Measurements from ENCODE around the gene CPN1. TPM values are rescaled to one million over a fixed set of nuclear protein-coding genes. Genes with fewer than 3 reads are reported as not detected.

Gene CPN1
- total RNA-seq, 1 experiment from 2014 or later = not detected

- no peak overlapping the region for H3K27ac Mint-ChIP-seq
- no CpG with 5 or more reads among the region's 9 CpGs for WGBS (ENCODE audit: extremely low coverage, insufficient read length, low lambda C conversion rate)
- no peak overlapping the region for H2BK15ac ChIP-seq (ENCODE audit: low read depth, low read length)
- no peak overlapping the region for H3T11ph ChIP-seq (ENCODE audit: low read length)
- no peak overlapping the region for H4K5ac ChIP-seq (ENCODE audit: insufficient read length, low read depth, low read length)
- H3K23me2 ChIP-seq (ENCODE audit: insufficient read length, low read depth, low read length, poor library complexity, severe bottlenecking) = peaks cover 9% of the 10 kb centered on the region
- no peak overlapping the region for H3K18ac ChIP-seq (ENCODE audit: insufficient read length, low read depth, low read length)
- peaks cover 37 to 42% of the 10 kb centered on the region in 2 experiments for H3K4me1 Mint-ChIP-seq
- no peak overlapping the region for H4K8ac ChIP-seq (replicated peaks; ENCODE audit: insufficient read length, low read depth, low read length)
- no peak overlapping the region for H2AFZ ChIP-seq (ENCODE audit: low read length)
- DNase-seq = no peak
- H2BK120ac ChIP-seq (ENCODE audit: low read depth, low read length, poor library complexity, severe bottlenecking) = no peak overlapping the region
- no peak overlapping the region for H2BK20ac ChIP-seq (ENCODE audit: low read depth, low read length, poor library complexity, severe bottlenecking)
- TF ChIP-seq CTCF (conservative IDR thresholded peaks at IDR 0.05) = no peak
- no peak overlapping the region for H3K14ac ChIP-seq (ENCODE audit: insufficient read depth, low read length)
- H3K9ac ChIP-seq (ENCODE audit: extremely low read depth, insufficient read length, low read length) = peak overlapping the region; percentile 23
- H2AK5ac ChIP-seq (ENCODE audit: insufficient read length, low read length) = no peak overlapping the region
- H2BK12ac ChIP-seq (ENCODE audit: insufficient read length, low read depth, low read length) = no peak overlapping the region
- peak overlapping the region; percentile 77 to 85 for H3K4me3 Mint-ChIP-seq
- no peaks in the 10 kb centered on the region for H3K9me3 ChIP-seq (ENCODE audit: control insufficient read depth, low read depth, low read length)
- H3K4me2 ChIP-seq (ENCODE audit: insufficient read depth, insufficient read length, low read length) = peak overlapping the region; percentile 83
- H3K36me3 Mint-ChIP-seq (ENCODE audit: insufficient read depth in 1 of 3, low read depth in 3 of 3) = no peaks in the 10 kb centered on the region; a peak in 1 of 7 replicates
- no peak overlapping the region for H3K56ac ChIP-seq (ENCODE audit: insufficient read length, low read depth, low read length)
- H3K23ac ChIP-seq (ENCODE audit: insufficient read length, low read depth, low read length) = no peak overlapping the region
- H3K4me1 ChIP-seq (ENCODE audit: insufficient read depth, low read length) = no peaks in the 10 kb centered on the region; the same call in 1 of the 2 replicates
- no peak overlapping the region for H3K4ac ChIP-seq (ENCODE audit: low read depth, low read length)
- H3K27me3 ChIP-seq (ENCODE audit: insufficient read depth, low read length) = no peaks in the 10 kb centered on the region
- no peaks in the 10 kb centered on the region for H4K20me1 ChIP-seq (ENCODE audit: control insufficient read depth, insufficient read depth, insufficient read length)
- H3K9me3 Mint-ChIP-seq = no peaks in the 10 kb centered on the region; a peak in 1 of 5 replicates
- no peak overlapping the region for H2BK5ac ChIP-seq (ENCODE audit: insufficient read length, low read length)
- no peaks in the 10 kb centered on the region for H3K79me1 ChIP-seq (ENCODE audit: insufficient read depth, low read depth, low read length, poor library complexity, severe bottlenecking)
- H4K91ac ChIP-seq (ENCODE audit: insufficient read length, low read depth, low read length) = no peak overlapping the region
- H3K27ac ChIP-seq (ENCODE audit: insufficient read length, low read depth, low read length) = no peak overlapping the region
- H3K79me2 ChIP-seq (ENCODE audit: insufficient read depth, low read length) = no peaks in the 10 kb centered on the region
- peaks cover 13% of the 10 kb centered on the region for H3K27me3 Mint-ChIP-seq (ENCODE audit: low read depth)
Measured at GRCh38 chr10:100008708-100009282, 72.9 kb downstream of the CPN1 start.
